GM21381 (cell line): ENCODE measurements around the gene HUS1.
"Not testable (repeated sequence)": the region's sequence is repeated elsewhere in the genome, so short reads cannot be mapped to it uniquely, and the experiment has no call there.

Experiments used
- ATAC-seq: cut with Tn5 transposase; IDR thresholded peaks from one replicate; pipeline ENCODE4 v1.9.1; 2021; ENCODE audit warnings: mild to moderate bottlenecking, moderate library complexity; ENCODE audit not compliant: unreplicated experiment

Gene HUS1

GRCh38 chr7:47931005-47932004 lies 48.1 kb downstream of the HUS1 start:
- no peak for ATAC-seq

GRCh38 chr7:47924266-47924665 lies 55.1 kb downstream of the HUS1 start:
- ATAC-seq = no peak

GRCh38 chr7:47923081-47923875 lies 56.1 kb downstream of the HUS1 start:
- ATAC-seq = not testable (repeated sequence)

- not testable (repeated sequence) for ATAC-seq
Measured at GRCh38 chr7:47916514-47916913, 62.9 kb downstream of the HUS1 start.

GRCh38 chr7:47915616-47915976 lies 63.8 kb downstream of the HUS1 start:
- ATAC-seq = no peak

- no peak for ATAC-seq
Measured at GRCh38 chr7:47914717-47915615, 64.4 kb downstream of the HUS1 start.
